ENCODE results near the gene ARMH2. TPM values are rescaled to one million over a fixed set of nuclear protein-coding genes. Genes with fewer than 3 reads are reported as not detected.

ARMH2 gene
- total RNA-seq (not detected), polyA plus RNA-seq (not detected)

DNA sequence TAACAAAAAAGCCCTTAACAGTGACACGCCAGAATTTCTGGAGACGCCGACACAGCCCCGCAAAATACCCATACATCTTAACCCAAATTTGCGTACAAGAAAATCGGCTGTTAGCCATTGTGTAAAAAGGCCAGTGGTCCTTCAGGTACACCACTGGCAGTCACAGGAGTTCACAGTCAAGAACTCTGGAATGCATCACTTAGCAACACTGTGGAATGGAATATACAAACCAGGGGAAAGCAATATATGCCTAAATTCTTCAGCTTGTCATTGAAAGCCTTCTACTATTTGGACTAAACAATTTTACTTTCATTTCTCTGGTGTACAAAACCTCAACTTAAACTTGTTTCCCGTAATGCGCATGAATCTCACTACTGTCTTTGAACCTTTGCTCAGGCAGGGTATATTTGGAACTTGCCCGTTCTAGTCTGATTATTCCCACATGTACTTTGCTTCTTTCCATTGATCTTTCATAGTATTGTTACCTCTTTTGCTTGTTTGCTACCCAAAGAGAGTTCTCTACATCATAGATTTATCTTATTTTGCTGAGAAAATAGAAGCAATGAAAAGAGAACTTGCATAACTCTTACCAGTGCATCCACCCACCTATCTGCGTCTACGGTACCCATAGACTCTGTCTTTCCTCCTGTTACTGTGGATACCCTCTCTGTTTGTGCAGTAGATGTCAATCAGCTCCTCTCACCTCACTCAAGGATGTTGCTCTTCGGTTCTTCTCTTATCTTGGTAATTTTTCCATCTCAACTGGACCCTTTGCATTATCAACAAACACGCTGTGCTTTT lies at the start of gene ARMH2:
Gene ARMH2 (minus strand): TSS at position 178 of the 801 bp plus-strand sequence. CDS start 60 bp downstream, at position 118.
- 64 to 68% methylated on average over 13 of the region's 13 CpGs for WGBS, 2 donors
- H3K4me1 ChIP-seq, result peaks cover 0 to 20% (median 13%) of the 10 kb centered on the region in 3 donors
- peak in 1 of 4 donors; percentile 19 for ATAC-seq
- no peaks in the 10 kb centered on the region for H3K27me3 ChIP-seq
- H3K9me3 ChIP-seq, result no peaks in the 10 kb centered on the region
- no peak for FAIRE-seq
- intact Hi-C loops (cut with DNase I), result no loop called here
- TF ChIP-seq, protein P1, sequence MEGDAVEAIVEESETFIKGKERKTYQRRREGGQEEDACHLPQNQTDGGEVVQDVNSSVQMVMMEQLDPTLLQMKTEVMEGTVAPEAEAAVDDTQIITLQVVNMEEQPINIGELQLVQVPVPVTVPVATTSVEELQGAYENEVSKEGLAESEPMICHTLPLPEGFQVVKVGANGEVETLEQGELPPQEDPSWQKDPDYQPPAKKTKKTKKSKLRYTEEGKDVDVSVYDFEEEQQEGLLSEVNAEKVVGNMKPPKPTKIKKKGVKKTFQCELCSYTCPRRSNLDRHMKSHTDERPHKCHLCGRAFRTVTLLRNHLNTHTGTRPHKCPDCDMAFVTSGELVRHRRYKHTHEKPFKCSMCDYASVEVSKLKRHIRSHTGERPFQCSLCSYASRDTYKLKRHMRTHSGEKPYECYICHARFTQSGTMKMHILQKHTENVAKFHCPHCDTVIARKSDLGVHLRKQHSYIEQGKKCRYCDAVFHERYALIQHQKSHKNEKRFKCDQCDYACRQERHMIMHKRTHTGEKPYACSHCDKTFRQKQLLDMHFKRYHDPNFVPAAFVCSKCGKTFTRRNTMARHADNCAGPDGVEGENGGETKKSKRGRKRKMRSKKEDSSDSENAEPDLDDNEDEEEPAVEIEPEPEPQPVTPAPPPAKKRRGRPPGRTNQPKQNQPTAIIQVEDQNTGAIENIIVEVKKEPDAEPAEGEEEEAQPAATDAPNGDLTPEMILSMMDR (IDR thresholded peaks at IDR 0.05), result no peak
- no peak for DNase-seq
- peak within 1 kb of the TSS; percentile 23 to 86 (median 64) for H3K27ac ChIP-seq
- H3K36me3 ChIP-seq, result no peaks in the 10 kb centered on the region
- H3K4me3 ChIP-seq, result peak within 1 kb of the TSS in 2 of 4 donors; percentile 12 to 22

DNA sequence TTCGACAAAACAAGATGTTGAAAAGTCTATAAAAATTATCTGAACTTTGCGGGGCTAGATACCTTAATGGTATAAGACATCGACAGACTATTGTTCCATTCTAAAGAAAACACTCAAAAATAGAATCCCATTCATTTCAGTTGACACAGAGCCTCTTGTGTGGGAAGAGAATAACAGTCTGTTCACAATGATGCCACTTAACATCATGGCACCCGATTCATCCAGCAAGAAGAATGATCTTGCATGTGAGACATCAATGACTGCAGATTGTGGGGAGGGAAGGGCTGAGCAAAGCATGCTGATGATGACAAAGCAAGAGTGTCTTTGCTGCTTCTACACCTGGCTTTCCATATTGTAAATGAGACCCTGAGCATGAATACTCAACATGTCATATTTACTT lies 49.7 kb upstream of the ARMH2 start:
- no peak for DNase-seq
- 93 to 96% methylated on average over 4 of the region's 4 CpGs for WGBS, 2 donors

DNA sequence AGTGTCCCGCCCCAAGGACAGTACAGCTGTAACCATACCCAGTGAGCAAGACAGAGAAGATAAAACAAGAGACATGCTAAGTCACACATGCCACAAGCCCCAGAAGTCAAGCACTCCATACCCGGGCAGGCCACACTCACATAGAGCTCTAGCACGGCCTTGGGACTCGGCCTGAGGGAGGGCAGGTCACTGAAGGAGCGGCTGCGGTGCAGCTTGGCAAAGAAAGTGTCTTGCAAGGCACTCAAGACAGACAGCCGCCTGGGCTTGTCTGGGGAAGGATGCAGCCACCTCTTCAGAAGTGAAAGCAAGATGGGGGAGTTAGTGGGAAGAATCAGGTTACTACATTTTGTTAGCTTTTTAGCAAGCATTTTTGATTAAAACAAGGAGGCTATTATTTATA lies 48.7 kb upstream of the ARMH2 start:
- Histone ChIP-seq H3K36me3 (no peaks in the 10 kb centered on the region), H3K27ac (no peak overlapping the region), H3K4me1 (no peaks in the 10 kb centered on the region), H3K4me3 (no peak overlapping the region), H3K9me3 (no peaks in the 10 kb centered on the region), H3K27me3 (no peaks in the 10 kb centered on the region)
- FAIRE-seq (no peak), DNase-seq (no peak), ATAC-seq (peak in 2 of 4 donors; percentile 60 to 61)
- intact Hi-C loops (cut with DNase I), result no loop called here
- TF ChIP-seq, protein P1 (IDR thresholded peaks at IDR 0.05), result no peak
- 61 to 62% methylated on average over 7 of the region's 7 CpGs for WGBS, 2 donors

More for the DNA sequence above, 49.7 kb upstream of the ARMH2 start:
- Histone ChIP-seq H3K4me1 (no peaks in the 10 kb centered on the region), H3K27me3 (no peaks in the 10 kb centered on the region), H3K36me3 (no peaks in the 10 kb centered on the region), H3K4me3 (no peak overlapping the region), H3K27ac (no peak overlapping the region), H3K9me3 (no peaks in the 10 kb centered on the region)
- FAIRE-seq, result no peak
- ATAC-seq, result no peak
- TF ChIP-seq, protein P1 (IDR thresholded peaks at IDR 0.05), result no peak
- intact Hi-C loops (cut with DNase I), result no loop called here

DNA sequence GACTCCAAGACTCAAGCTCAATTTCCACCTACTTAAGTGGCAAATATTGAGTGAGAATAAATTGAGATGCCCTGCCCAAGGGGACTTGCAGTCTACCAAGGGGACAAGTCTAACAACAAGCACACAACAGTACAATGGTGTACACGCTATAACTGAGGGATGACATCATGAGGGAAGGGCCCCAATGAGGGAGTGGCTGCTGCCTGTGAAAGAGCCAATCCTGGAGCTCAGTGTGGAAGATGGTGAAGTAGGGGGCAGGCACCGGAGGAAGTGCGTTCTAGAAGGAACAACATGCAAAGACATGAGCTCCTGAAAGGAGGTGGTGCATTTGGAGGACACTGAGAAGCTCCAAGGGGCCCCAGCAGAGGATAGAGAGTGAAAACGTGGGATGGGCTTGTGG lies 46.9 kb upstream of the ARMH2 start:
- intact Hi-C loops (cut with DNase I), result no loop called here
- Histone ChIP-seq H3K27me3 (no peaks in the 10 kb centered on the region), H3K4me3 (no peak overlapping the region), H3K27ac (no peak overlapping the region), H3K4me1 (no peaks in the 10 kb centered on the region), H3K9me3 (no peaks in the 10 kb centered on the region), H3K36me3 (no peaks in the 10 kb centered on the region)
- FAIRE-seq (no peak), ATAC-seq (no peak), DNase-seq (no peak)
- 95 to 97% methylated on average over 4 of the region's 4 CpGs for WGBS, 2 donors
- TF ChIP-seq, protein P1 (IDR thresholded peaks at IDR 0.05), result no peak

DNA sequence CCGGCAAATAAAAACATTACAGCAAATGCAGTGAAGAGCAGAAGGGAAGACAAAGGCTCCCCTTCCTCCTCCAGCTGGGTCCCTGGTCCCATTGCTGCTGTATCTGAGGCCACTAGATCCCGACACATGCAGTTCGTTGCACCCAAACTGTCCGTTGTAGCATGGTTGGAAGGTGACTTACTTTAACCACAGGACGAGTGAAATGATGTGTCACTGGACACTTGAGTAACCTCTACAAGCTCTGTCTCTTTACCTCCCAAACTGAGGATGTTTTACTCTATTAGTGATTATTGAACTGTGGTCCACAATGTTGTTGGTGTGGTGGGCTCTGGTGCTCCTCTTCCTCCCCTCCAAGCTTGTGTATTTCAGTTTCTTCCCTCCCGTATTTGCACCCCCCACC lies 46.2 kb upstream of the ARMH2 start:
- no peak overlapping the region for H3K27ac ChIP-seq
- no peaks in the 10 kb centered on the region for H3K4me1 ChIP-seq
- ATAC-seq (no peak), DNase-seq (no peak), FAIRE-seq (no peak)
- no peak overlapping the region for H3K4me3 ChIP-seq
- intact Hi-C loops (cut with DNase I), result no loop called here
- WGBS, 2 donors, result 94 to 96% methylated on average over 6 of the region's 6 CpGs
- no peaks in the 10 kb centered on the region for H3K9me3 ChIP-seq
- H3K36me3 ChIP-seq, result no peaks in the 10 kb centered on the region
- TF ChIP-seq, protein P1 (IDR thresholded peaks at IDR 0.05), result no peak
- no peaks in the 10 kb centered on the region for H3K27me3 ChIP-seq
